RCC 7860 (cell line): ENCODE results near the gene CUBN.

Experiments
- DNase-seq: peaks from one replicate; pipeline ENCODE4 v3.0.0-alpha.2; 2015; ENCODE audit warnings: low spot score
- FAIRE-seq: peaks from 2 replicates; lab custom pipeline; 2012; peaks lifted over from hg19 to GRCh38; lab: Jason Lieb, UNC

CUBN gene

DNA sequence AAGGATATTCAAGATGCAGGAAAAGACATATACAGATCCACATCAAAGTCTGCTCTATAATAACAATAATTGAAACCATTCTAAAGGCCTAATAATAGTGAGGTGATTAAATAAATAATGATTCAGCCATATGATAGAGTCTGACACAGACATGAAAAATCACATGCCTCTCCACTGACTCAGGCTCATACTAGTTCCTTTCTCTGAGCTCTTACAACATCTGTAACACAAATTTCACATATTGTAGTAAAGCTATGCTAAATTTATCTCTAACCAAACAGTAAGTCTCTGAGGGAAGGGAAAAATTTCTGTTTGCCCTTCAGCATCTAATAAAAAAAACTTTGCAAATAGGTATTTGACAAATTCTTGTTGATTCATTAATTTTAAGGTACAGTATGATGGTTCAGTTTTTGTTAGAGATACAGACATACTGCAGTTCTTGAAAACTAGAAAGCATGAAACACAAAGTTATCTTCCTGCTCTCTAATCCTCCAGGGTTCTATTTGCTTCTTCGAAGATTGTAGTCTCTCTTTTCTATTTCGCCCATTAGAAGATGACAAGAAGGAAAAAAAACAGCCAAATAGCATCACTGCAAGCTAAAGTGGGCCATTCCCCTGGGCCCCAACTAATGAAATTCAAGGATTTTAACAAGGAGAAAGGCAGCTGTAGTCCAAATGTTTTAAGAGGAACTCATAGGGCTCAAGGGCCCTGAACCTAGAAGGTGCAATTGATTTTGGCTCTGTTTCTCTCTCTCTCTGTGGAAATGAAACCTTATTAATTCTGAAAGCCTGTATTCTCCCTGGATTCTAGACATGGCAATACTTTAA, 53.9 kb downstream of the CUBN start:
- DNase-seq (peak; percentile 91), FAIRE-seq (peak; percentile 96)

DNA sequence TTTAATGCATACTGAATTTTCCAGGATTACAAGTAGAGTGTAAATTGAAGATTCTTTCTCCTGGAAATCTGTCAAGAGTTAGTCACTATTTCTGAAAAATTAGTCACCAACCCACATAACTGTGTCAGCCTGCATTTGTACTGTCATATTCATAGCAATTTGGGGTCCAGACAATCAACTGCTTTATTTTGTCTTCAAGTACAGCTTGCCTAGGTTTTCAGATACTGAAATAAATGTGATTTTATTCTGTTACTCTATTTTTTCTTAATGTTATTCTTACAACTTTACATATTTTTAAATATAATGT, 55.1 kb downstream of the CUBN start:
- peak; percentile 97 for FAIRE-seq

DNA sequence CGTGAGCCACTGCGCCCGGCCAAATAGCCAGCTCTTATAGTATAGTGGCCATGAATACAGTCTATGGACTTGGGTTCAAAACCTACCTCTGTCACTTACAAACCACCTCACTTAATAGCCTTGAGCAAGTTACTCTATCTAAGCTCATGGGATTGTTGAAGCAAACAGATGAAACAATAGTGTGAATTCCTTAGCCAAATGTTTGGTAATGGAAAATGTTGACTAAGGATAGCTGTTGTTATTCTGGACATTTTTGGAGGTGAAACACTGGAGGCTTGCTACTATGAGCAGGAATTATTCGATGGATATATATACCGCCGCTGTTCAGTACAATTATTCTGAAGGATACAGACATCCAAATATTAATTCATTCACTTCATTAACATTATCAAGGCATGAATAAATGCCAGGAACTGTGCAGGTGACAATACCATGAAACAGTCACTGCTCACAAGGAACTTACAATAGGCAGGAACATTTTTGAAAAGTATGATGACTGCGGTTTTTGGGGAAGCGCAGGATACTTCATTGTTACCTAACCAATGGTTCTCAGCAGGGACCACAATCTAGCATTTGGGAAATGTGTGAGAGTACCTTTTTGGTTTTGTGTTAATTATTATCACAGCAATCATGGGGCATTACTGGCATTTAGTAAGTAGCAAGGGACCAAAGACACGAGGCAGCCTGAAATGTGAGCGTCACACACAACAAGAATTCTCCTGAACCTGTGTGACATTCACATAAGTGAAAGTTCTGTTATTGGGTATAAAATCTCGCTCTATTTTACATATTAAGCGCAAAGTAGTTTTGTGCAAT, 55.7 kb downstream of the CUBN start:
- FAIRE-seq (no peak), DNase-seq (peak; percentile 78)

More for the DNA sequence above, 55.1 kb downstream of the CUBN start:
- peak; percentile 88 for DNase-seq

DNA sequence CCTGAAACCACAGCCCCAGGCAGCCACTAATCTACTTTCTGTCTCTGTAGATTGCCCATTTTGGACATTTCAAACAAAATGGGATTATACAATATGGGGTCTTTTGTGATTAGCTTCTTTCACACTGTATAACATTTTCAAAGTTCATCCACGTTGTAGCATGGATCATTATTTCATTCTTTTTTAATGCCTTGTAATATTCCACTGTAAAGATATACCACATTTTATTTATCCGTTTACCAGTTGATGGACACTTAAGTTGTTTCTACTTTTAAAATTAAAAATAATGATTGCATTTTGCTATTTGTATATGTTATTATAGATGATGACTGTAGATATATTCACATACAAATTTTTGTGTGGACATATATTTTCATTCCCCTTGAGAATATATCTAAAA, 60.7 kb downstream of the CUBN start:
- no peak for FAIRE-seq
- no peak for DNase-seq

- FAIRE-seq (no peak), DNase-seq (no peak)
Observed at GRCh38 chr10:17067376-17068264, 62.0 kb downstream of the CUBN start.

GRCh38 chr10:17066807-17067206, 62.8 kb downstream of the CUBN start:
- DNase-seq, result no peak
- FAIRE-seq, result no peak

DNA sequence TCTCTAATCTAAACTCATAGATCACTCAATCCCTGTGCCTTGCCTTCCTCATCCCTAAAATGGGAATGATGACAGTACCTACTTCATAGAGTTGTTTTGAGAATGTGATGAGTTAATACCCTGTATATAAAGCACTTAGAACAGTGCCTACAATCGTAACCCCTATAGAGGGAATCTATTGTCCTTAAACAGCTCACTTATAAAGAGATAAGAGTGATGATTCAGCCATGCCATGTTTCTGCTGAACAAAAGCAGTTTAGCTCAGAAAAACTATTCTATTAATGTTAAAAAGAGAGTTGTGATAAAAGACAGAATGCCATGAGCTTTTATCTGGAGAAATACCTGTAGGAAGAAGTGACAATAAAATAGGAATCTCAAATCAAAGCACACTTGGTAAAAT, 63.6 kb downstream of the CUBN start:
- peak; percentile 15 for FAIRE-seq

GRCh38 chr10:17065273-17065672, 64.3 kb downstream of the CUBN start:
- no peak for FAIRE-seq

More for the DNA sequence above, 63.6 kb downstream of the CUBN start:
- DNase-seq, result peak; percentile 38

DNA sequence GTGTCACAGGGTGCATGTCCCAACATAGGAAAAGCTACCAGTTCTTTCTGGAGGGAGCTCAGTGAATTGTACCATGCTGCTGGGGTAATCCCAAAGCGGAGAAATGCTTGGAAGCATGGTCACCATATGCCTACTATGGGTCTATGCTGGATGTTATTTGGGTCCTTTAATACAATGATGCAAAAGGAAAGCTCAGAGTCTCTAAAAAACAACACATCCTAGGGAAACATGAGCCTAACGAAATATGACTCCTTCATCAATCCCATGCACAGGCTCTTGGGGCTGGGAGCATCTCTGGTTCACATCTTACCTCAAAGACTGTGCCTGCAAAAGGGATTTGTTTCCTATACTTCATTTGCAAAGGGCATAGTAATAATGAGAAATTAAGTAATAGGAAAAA, 65.2 kb downstream of the CUBN start:
- DNase-seq (no peak), FAIRE-seq (no peak)

More at GRCh38 chr10:17065273-17065672, 64.3 kb downstream of the CUBN start:
- no peak for DNase-seq

DNA sequence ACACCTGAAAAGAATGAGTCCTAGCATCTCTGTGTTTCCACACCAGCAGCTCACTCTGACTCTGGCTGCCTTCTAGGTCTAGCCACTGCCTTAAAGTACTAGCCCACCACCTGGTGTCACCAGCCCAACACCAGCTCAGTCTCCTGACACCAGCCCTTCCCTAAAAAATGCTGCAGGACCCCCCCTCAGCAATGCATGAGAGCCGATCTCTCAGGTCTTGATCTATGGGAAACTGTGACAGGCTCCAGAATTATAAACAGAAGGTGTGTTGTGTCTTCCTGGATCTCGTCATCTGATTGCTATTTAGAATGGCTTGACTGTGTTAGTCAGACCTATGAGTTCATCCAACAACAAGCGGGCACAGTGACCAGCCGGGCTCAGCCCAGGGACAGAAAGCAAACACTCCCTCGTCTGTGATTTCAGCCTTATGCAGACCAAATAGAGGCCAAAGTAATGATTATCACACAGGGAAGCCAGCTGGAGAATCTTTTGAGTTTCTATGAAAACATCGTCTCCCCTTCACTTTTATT, 66.6 kb downstream of the CUBN start:
- DNase-seq (peak; percentile 99), FAIRE-seq (peak; percentile 98)

DNA sequence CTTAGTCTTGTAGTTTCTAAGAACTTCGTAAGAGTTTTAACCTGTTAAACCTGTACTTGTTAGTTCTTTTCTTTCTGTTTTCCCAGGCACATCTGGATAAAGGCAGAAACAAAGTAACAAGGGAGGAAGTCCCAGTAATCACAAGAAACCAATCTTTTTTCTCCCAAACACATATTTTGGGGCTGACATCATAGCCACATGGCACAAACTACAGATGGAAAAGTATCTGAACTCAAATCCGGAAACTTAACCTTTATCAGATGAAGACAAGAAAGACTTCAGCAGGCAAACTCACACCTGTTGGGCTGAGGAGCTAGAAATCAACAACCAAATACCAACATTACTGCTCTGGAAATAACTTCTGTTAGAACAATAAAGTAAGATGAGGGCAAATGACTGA, 67.1 kb downstream of the CUBN start:
- peak; percentile 84 for DNase-seq
- FAIRE-seq, result no peak

- DNase-seq, result peak; percentile 83
- peak; percentile 94 for FAIRE-seq
Observed at GRCh38 chr10:17062009-17062408, 67.6 kb downstream of the CUBN start.

DNA sequence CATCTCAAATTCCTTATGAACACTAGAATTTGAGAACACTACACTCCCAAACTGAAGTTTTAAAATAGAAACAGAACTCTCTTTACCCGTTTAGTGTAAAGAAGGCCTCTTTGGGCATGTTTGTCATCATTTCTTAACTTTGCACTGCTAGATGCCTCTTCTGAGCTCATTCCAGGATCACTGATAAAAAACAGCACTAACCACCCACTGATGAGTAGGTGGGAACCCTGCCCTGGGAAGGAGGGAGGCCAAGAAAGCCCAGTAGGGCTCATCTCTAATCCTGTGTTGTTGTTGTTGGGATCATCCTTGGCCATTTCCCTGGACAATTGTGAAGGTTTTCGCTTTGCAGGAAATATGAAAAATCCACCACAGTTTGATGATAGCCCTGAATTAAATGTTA, 68.2 kb downstream of the CUBN start:
- FAIRE-seq, result no peak
- peak; percentile 11 for DNase-seq

DNA sequence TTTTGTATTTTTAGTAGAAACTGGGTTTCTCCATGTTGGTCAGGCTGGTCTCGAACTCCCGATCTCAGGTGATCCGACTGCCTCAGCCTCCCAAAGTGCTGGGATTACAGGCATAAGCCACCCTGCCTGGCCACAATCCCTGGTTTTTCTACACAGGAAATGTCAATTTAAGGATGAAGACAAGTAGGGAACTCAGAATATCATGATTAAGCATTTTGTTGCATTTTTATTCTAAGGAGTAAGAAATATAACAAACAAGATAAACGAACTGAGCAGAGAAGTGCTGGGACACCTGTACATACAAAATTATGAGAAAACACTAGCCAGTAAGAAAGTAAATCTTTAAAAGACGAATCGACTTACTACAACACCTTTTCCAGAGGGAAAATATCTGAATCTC, 69.3 kb downstream of the CUBN start:
- no peak for FAIRE-seq
- DNase-seq, result no peak

DNA sequence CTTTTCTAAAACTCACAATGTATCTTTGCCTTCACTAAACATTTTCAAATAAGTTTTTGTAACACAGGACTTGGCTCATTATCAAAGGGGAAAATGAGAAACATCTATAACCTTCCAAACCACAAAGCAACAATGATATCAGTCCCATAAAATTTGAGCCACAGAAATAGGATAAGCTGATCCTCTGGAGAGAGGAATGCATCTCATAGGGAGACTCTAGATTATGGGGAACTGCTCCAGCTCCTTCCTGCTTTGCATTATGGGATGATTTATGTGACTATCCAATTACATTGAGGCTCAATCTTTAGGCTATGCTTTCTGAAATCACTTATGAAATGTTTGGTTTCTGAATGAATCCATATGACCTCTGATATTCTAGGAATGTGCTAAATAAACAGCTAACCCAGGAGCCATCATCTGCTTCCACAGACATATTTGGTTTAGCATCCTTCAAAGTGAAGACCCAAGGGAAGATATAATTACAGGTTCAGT, 70.4 kb downstream of the CUBN start:
- DNase-seq (peak; percentile 81), FAIRE-seq (peak; percentile 87)

DNA sequence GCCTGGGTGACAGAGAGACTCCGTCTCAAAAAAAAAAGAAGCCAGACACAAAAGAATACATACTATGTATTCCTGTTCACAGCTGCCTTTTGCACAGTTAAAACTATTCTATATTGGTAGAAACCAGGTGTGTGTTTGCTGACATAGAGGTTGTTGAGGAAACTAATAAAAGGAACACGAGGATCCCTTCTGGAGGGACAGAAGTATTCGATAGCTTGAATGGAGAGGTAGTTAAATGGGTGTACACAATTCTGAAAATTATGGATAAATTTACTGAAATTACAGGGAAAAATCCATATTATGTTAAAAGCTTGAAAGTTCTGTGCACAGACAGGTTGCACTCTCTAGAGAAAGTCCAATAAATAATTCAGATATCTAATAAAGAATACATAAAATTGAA, 71.5 kb downstream of the CUBN start:
- FAIRE-seq (no peak), DNase-seq (no peak)

DNA sequence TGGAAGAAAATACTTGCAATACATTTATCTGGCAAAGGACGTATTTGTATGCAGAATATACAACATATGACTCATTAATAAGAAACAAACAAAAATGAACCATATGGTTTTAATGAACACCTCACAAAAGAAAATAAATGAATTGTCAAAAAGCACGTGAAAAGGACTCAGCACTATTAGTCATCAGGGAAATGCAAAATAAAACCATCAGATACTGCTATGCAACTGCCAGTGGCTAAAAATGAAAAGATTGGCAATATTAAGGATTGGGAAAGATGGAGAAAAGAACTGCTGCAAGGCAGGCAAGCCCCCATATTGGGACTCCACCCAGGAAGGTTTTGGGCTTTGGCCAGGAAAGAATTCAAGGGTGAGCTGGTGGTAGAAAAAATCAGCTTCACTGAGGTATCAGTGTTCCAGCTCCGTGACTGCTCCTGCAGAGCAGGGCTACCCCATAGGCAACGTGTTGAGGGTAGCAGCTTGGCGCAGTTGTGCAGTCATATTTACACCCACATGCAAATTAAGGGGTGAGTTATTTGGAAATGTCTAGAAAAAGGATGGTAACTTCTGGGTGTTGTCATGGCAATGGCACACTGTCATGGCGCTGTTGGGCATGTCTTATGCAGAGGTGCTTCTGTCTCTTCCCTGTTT, 72.7 kb downstream of the CUBN start:
- no peak for FAIRE-seq

GRCh38 chr10:17053513-17053912, 76.1 kb downstream of the CUBN start:
- FAIRE-seq (no peak), DNase-seq (no peak)

More for the DNA sequence above, 72.7 kb downstream of the CUBN start:
- DNase-seq, result no peak

DNA sequence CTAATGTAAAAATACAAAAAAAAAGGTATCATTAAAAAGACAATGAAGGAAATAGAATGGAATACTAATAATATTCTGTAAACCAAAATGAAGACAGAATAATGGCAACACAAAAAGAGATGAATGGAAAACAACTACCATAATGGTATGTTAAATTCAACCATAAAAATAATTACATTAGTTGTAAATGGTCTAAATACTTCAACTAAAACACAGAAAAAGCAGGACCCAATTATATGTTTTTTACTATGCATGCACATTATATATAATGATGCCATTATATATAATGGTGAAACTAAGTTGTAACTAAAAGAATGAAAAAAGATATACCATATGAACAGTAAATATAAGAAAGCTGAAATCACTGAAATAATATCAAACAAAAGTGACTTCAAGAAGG, 76.5 kb downstream of the CUBN start:
- peak; percentile 18 for FAIRE-seq
- no peak for DNase-seq

GRCh38 chr10:17051851-17052250, 77.8 kb downstream of the CUBN start:
- DNase-seq (no peak), FAIRE-seq (no peak)
